NCI-H69 (cell line): ENCODE data around the gene MIXL1.
"Not testable (repeated sequence)": the region's sequence is repeated elsewhere in the genome, so short reads cannot be mapped to it uniquely, and the experiment has no call there.

Experiments
- DNase-seq: peaks from one replicate; lab custom pipeline; 2025; lab: John Stamatoyannopoulos, UW

The MIXL1 gene

DNA sequence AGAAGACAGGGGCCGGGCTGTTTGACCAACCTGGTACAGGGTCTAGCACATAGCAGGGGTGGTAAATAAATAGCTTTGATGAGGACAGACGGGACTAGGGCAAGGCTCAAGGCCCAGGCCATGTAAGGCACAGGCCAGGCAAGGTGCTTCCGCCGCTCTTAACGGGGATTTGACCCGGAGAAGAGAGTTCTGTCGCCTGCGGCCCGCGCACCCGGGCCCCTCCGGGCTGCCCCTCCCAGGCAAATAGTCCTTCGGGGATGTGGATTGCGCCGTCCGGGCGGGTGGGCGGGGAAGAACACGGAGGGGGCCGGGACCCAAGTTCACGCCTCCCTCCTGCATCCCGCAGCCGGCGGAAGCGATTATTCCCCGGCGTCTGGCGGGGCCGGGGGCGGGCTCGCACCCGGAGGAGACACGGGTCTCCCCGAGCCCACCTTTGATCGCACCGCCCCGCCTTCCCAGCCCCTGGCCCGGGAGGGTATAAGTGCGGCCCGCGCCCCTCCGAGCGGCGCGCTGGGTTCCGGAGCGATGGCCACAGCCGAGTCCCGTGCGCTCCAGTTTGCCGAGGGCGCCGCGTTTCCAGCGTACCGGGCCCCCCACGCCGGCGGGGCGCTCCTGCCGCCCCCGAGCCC lies at the start of gene MIXL1:
MIXL1 (plus strand) TSS at position 508 of the 629 bp plus-strand sequence; CDS start at position 526, 18 bp downstream.
- peak; percentile 59 for DNase-seq

DNA sequence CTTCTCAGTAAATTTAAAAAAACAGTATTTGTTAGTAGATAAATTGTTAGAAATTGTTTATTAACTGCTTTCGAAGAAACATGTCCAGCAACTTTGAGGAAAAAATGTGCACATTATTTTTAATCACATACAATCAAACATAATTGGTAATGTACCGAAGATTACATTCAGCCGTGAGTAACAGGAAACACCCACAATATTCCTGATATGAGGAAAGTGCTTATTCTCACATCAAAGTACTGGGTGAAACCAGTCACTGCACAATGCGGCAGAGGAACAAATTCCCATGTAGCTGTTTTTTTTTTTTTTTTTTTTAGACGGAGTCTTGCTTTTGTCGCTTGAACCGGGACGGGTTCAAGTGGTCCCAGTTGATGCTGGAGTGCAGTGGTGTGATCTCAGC lies 46.6 kb upstream of the MIXL1 start:
- no peak for DNase-seq

DNA sequence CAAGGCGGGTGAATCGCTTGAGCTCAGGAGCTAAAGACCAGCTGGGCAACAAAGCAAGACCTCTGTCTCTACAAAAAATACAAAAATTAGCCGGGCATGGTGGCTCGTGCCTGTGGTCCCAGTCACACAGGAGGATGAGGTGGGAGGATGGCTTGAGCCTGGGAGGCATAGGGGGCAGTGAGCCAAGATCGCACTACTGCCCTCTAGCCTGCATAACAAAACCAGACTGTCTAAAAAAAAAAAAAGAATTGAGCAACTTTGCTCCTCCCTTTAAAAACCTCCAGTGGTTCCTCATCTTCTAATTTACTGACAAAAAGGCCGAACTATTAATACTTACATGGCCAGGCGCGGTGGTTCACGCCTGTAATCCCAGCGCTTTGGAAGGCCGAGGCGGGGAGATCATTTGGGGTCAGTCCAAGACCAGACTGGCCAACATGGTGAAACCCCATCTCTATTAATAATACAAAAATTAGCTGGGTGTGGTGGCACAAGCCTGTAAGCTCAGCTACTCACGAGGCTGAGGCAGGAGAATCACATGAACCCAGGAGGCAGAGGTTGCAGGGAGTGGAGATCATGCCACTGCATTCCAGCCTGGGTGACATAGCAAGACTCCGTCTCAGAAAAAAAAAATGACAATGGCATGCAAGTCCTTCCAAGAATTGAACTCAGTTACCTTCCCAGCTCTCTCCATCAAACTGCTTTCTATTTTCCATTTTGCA lies 41.3 kb upstream of the MIXL1 start:
- peak; percentile 41 for DNase-seq

DNA sequence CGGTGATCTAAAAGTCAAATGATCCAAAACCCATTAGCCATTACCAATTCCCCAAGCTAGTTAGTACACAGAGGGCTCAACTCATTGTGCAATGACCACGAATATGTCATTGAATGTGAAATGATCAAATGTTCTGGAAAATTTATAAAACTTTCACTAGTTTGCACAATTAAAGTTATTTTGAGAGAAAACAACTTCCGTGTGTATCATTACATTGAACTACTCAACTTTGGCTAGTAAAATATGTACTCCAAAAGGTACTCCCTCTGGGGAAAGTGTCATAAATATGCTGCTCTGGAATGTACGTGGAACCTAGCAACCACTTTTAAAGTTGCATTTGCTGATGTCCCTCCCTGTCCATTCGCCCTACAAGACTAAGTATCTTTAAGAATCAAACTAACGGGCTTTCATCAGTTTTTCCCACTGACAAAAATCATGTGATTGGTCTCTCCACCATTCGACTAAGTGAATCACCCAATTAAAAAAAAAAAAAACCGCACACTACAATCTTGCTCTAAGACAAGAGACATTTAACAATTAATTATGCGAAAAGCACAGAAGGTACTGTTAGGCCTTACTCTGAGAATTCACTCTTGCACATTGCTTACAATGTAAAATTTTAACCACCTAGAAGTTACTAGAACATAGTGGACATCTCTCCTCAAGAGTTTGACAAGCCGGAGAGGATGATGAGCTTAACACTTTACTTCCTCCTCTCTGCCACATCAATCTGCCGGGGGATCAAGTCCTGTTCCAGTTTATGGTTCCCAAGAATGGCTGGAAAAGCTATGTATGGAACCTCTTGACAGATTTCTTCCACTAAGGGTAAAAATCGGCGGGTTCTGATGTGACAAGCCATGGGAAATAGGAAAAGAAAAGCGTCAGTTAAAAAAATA lies 38.1 kb upstream of the MIXL1 start:
- no peak for DNase-seq

DNA sequence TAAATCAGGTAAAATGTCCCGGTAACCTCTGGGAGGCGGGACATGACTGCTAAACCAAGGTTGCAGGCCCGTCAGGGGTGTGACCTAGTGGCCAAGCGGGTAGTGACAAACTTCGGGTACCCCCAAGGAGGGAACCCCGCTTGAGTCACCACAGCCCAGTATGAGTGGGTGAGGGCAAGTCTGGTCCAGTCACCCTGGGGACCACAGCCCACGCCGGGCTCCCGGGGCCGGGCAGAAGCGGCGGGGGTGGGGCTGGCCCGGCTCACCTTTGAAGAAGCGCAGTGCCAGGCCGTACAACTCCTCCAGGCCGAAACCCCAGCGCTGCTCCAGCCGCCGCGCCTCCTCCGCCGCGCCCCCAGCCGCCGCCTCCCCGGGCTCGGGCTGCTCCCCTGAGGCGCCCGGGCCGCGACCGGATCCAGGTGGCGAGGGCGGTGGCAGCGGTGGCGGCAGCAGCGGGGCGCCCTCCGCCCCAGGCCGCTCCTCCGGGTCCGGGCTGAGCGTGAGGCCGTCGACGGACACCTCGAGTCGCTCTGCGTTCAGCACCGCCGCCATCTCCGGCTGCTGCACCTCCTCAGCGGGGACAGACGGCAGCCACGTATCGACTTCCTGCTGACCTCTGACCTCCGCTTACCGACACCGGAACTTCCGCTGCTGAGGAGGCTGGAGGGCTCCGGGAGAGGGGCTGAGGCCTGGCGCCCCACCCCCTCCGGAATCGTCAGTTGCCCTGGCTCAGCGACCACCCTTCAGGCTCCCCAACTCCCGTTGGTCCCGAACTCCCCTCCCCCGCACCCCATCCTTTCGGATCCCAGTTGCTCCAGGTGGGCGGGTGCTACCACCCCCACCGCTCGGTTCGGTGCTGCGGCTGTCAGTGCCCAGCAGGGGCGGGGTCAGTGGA lies 37.1 kb upstream of the MIXL1 start, which contains the start of gene ACBD3:
ACBD3 (minus strand) TSS at position 618 of the 895 bp plus-strand sequence; CDS start at position 552, 66 bp downstream.
- DNase-seq, result peak; percentile 96

DNA sequence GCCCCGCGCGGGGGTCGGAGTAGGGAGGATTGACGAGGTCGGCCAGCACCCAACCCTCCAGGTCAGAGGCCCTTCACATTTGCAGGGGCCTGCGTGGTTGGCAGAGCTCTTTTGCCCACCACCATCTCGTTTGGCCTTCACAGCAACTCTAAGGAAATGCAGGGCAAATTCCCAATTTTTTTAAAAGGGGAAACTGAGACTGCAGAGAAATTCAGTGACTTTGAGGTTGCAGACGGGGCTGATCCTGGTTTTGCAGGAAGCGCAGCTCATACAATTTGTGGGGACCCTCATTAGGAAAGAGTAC lies 36.5 kb upstream of the MIXL1 start:
- no peak for DNase-seq

DNA sequence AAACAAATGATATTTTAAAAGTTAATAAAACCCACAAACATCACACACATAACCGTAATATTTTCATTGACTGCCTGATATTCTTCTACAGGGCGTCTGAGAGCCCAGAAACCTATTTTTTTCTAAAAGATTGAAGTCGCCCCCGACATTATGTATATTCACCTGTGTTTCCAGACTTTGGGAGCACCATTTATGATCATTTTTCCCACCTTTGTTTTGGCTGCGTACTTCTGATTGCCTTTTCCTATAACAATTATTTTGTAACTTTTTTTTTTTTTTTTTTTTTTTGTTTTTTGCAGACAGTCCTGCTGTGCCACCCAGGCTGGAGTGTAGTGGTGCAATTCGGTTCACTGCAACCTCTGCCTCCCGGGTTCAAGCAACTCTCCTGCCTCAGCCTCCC lies 36.1 kb upstream of the MIXL1 start:
- no peak for DNase-seq

DNA sequence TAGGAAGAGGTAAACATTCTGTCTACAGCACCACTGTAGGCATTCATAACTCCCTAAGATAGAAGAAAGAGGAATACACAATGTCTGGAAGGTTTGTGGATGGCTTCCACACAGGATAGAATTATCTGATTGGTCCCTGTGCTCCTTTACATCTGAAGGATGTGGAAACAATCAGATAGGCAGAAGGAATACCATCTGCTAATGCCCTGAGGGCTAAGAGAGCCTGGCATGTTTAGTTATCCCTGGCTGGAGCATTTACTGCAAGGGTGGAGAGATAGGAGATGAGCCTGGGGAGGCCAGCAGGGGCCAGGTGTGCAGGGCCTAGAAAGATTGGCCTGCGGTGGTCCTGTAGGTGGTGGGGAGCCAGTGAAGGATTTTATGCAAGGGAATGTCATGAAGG lies 28.3 kb upstream of the MIXL1 start:
- peak; percentile 96 for DNase-seq

DNA sequence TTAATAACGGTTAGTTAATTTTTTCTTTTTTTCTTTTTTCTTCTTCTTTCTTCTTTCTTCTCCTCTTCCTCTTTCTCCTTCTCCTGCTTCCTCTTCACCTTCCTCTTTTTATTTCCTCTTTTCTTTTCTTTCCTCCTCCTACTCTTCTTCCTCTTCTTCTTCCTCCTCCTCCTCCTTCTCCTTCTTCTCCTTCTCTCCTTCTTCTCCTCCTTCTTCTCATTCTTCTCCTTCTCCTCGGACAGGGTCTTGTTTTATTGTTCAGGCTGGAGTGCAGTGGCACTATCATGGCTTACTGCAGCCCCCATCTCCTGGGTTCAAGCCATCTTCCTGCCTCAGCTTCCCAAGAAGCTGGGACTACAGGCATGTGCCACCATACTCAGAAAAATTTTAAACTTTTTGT lies 23.5 kb upstream of the MIXL1 start:
- no peak for DNase-seq

DNA sequence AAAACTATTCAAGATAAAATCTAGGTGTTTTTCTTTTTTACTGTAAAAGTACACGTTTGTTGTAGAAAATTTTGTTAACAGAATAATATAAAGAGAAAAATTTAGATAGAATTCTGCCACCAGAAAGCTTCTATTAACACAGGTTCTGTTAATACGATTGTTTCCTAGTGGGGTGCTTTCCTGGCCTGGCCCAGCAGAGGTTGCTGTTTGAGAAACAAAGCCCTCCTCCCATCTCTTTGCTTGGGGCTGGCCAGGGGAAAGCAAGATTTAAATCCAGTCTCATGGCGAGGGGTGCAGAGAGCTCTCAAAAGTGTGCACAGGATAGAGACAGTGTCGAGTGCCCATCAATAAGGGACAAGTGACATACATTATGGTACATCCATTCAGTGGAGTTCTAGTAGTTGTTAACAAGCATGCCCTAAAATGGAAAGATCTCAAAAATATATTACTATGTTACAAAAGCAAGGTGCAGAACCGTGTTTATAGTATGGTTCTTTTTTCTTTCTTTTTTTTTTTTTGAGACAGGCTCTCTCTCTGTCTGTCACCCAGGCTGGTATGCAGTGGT lies 22.4 kb upstream of the MIXL1 start:
- peak; percentile 24 for DNase-seq

DNA sequence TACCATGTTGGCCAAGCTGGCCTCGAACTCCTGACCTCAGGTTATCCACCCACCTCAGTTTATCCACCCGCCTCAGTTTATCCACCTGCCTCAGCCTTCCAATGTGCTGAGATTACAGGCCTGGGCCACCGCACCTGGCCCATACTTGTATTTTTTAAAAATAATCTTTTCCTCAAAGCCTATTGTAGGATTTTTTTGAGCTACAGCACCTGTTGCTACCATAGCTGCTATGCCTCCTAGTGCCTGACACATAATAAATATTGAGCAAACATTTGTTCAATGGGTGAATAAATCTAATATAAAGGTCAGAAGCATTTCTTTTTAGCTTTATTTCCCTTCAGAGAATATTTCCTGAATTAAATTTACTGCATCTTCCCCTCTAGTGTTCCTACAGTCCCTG lies 21.2 kb upstream of the MIXL1 start:
- DNase-seq, result no peak

DNA sequence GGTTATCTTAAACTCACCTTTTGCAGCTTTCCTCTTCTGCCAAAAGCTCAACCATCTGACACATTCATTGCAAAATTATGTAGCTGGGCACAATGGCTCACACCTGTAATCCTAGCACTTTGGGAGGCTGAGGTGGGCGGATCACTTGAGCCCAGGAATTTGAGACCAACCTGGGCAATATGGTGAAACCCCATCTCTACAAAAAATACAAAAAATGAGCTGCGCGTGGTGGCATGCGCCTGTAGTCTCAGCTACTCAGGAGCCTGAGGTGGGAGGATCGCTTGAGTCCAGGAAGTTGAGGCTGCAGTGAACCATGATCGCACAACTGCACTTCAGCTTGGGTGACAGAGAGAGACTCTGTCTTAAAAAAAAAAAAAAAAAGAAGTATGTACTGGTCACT lies 20.8 kb upstream of the MIXL1 start:
- not testable (repeated sequence) for DNase-seq

DNA sequence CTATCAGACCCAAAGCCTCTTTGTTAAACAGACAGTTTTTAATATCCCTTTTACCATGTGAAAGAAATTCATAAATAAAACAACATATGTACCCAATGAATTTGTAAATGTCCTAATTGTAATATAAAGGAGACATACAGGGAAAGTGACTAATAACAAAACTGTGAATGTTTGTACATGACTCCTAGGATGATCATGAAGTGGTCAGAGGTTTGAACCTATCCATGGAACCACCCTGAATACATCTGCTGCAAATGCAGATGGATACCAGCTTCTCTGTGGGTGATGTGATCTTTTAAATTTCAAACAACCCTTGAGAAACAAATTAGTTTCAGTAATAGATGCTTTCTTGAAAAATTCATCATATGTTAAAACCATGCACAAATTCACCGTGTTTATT lies 20.2 kb upstream of the MIXL1 start:
- DNase-seq, result no peak

DNA sequence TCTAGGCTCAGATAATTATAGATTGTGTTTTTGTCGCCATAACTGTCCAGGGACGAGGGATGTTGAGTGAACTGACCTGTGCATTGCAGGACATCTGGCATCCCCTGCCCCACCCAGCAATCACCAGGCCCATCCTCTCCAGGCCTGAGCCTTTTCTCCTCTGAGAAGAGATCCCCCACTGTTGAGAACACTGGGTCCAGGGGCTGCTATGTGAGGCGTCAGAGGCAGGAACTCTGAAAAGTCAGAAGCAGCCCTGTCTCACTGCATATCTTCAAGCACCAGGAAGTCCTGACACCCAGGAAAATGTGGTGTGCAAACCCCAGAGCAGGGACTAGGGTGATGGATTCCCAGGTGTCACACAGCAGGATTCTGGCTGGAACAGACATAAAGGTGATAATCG lies 19.8 kb upstream of the MIXL1 start:
- DNase-seq, result peak; percentile 40

DNA sequence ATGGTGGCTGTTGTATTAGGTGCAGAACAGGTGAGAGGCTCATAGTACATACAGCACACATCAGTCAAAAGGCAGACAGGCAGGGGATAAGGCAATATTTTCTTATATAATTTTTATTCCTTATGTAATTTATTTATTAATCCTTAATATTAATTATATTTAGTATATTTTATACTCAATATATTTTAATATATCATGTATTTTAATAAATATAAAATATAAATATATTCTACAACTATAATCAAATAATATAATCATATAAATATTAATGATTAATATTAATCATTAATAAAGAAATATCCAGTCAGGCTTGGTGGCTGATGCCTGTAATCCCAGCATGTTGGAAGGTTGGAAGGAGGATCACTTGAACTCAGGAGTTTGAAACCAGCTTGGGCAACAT lies 19.3 kb upstream of the MIXL1 start:
- no peak for DNase-seq

DNA sequence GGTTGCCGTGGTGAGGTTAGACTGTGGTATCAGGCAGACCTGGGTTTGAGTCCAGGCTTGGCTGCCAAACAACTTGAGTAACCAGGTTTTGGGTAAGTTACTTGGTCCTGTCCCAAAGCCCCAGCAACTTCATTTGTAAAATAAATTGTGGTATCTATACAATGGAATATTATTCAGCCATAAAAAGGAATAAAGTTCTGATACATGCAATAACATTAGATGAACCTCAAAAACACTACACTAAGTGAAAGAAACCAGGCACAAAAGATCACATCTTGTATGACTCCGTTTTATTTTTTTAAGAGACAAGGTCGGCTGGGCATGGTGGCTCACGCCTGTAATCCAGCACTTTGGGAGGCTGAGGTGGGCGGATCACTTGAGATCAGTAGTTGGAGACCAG lies 16.4 kb upstream of the MIXL1 start:
- no peak for DNase-seq

DNA sequence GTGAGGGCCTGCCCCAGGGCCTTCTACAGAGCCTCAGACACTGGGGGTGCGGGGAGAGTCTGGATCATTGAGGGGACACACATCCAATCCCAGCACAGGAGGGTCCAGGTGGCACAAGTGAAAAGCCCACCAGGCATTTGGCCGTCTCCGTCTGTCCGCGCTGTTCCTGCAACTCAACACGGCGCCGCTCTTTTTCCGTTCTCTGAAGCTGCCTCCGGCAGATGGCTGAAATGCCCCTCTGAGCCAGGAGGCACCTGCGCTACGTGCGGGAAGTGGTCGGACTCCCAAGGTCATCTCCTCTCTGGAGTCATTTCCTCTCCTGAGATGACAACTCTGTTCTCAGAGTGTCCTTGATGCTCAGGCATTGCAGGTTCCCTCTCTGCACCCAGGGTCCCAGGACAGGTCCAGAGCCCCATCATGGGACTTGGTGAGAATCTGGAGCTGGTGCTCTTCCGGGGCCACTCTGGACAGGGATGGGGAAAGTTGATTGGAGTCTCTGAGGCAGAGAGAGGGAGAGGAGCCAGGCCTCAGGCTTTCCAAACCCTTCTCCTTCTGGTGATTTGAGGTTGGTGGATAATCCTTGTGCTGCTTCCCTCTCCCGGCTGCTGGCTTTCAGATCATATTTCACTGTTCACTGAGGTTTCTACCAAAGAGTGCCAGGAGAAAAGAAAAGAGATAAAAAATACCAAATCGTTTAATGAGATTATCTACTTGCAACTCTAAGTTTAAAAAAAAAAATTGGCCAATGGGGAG lies 14.0 kb upstream of the MIXL1 start:
- DNase-seq, result no peak

DNA sequence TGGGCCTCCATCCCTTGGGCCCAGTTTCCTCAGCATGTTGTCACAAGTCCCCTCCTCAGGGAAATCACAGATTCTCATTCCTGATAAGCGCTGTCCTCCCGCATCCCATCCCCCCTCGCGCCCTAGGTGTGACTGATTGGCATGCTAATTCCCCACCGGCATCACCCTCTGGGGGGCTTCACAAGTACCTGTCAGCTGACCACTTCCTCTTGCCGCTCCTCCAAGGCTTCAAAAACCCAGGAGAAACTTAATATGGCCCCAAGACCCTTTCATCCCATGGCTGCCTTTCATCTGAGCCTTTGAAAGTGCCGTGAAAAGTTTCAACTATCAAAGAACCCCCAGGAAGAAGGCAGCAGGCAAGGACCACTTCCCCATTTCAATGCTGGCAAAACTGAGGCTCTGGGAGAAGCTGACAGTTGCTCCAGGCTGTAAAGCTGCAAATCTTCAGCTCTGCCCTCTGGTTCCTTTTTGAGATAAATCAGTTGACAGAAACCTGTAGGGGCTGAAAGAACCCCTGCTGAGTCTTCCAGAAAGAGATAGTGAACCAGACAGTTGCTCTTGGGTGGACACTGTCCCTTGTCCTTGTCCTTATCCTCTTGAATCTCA lies 12.8 kb upstream of the MIXL1 start:
- no peak for DNase-seq

DNA sequence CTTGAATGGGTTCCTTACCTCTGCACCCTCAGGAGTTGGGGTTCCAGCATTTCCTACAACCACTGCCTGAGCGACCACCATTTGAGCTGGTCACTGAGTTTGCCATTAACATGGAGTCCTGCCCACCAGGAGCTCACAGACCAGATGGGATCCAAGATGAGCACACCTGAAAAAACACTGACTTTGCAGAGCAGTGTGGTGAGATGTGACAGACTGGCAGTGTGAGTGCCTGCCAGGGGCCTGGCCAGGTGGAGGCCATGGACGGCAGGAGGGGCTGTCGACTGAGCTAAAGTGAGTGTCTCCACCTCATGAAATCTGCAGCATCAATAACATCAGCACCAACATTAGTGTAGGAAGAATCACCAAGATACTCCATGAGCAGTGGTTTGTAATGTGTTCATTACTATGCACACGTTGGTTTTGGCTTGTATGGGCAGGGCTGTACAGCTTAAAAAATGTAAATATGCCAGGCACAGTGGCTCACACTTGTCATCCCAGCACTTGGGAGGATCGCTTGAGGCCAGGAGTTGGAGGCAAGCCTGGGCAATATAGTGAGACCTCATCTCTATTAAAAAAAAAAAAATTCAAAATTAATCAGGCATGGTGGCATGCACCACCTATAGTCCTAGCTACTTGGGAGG lies 12.2 kb upstream of the MIXL1 start:
- peak; percentile 15 for DNase-seq

DNA sequence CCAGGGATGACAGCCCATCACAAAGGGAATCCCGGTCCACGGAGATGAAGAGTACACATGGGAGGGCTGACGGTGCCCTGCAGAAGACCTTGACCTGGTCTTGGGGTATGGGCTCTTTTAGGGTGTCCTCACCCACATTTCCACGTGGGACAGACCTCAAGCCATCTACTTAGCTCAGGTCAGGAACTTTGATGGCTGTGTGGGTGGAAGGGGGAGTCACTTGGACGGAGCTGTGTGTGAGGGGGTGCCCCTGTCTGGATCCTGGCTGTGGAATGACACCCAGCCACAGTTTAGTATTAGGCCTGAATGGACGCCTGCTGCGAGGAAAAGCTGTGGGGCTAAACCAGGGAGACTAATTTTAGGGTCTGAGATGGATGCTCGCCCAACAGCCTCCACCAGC lies 10.9 kb upstream of the MIXL1 start:
- no peak for DNase-seq
